ENCODE data around the gene TMEM101. TPM values are rescaled to one million over a fixed set of nuclear protein-coding genes. Genes with fewer than 3 reads are reported as not detected.
A peak's percentile ranks its signal among the peaks of the same experiment; 100 is the strongest.

Gene TMEM101
- total and polyA plus RNA-seq, 2 of the 8 experiments (the other 6 are each of a cell fraction or from before 2014, with no cell fraction given) = 16.1 to 44.7 TPM

DNA sequence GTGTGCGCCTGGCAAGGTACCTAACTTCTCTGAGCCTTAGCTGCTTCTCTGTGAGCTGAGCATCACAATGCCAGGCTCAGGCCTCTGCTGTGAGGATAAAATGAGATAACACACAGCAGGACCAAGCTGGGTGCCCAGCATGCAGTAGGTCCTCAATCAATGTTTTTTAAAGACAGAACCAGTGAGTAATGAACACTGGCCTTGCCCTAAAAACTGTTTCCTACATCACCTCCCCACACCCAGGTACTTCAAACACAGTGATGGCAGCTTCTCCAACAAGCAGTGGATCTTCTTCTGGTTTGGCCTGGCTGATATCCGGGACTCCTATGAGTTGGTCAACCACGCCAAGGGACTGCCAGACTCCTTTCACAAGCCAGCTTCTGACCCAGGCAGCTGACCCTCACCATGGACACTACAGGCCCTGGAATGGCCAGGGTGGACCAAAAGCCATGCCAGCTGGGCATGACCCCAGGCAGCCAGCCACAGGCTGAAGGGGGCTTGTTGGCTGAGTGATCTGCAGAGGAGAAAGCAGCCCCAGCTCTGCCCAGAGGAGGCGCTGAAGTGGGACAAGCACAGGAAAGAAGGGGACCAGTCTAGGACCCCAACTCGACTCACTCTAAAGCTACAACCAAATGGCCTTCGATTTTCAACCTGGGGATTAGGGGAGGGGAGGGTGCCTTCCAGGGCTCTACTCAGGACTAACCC lies 6.4 kb downstream of the TMEM101 start:
- no peak overlapping the region for H3K14ac ChIP-seq (ENCODE audit: insufficient read length)
- peaks cover 32% of the 10 kb centered on the region for H3K23me2 ChIP-seq (ENCODE audit: low read depth, low read length)
- H4K8ac ChIP-seq (ENCODE audit: extremely low read depth, insufficient read depth, low read length) = no peak overlapping the region
- H2BK20ac ChIP-seq (ENCODE audit: low read length) = no peak overlapping the region
- H3K4me3 ChIP-seq (ENCODE audit: extremely low read depth in 1 of 4, insufficient read depth in 2 of 4, low read depth in 3 of 4, low read length in 4 of 4) = peak overlapping the region; percentile 0 to 86 (median 78); a peak in 3 of 8 replicates
- 71% methylated on average over 6 of the region's 6 CpGs; no CpG with 5 or more reads in 1 of the 2 experiments for WGBS, 2 experiments (ENCODE audit: extremely low coverage in 1 of 2, insufficient coverage in 1 of 2, insufficient read length in 1 of 2, insufficient replicate concordance in 2 of 2, low coverage in 1 of 2, low lambda C conversion rate in 2 of 2, missing lambda C conversion rate in 1 of 2)
- no peaks in the 10 kb centered on the region for H3K9me3 ChIP-seq (ENCODE audit: insufficient read depth in 2 of 2, low read depth in 1 of 2, low read length in 1 of 2)
- H3K18ac ChIP-seq (ENCODE audit: extremely low read depth, low read length) = no peak overlapping the region
- H2BK5ac ChIP-seq (ENCODE audit: low read depth, low read length) = no peak overlapping the region
- peak in 1 of 2 experiments; percentile 61 for DNase-seq (ENCODE audit: low read depth in 1 of 2, low spot score in 2 of 2)
- no peak overlapping the region for H3K27ac ChIP-seq (ENCODE audit: low read depth, low read length)
- H2BK15ac ChIP-seq (ENCODE audit: low read length) = peak overlapping the region; percentile 49; the same call in 1 of the 2 replicates
- H3K56ac ChIP-seq (replicated peaks; ENCODE audit: insufficient read length, low read depth, low read length) = no peak overlapping the region
- ChIA-PET POLR2A (ENCODE audit: partially characterized antibody) (interaction anchor here (0.6 to 3.8 kb wide), 16 partner anchors 10 to 118 kb away, joined by 3 to 23 read pairs (median 5); partner anchors contain the start of gene LSM12), CTCF (ENCODE audit: partially characterized antibody) (interaction anchor here (0.5 to 7.2 kb wide), 35 partner anchors 10 to 343 kb away, joined by 3 to 67 read pairs (median 4); partner anchors contain the start of genes PPY, PYY and TMUB2)
- H2AFZ ChIP-seq (ENCODE audit: low read length) = no peak overlapping the region
- H4K5ac ChIP-seq (ENCODE audit: insufficient read length, low read depth, low read length) = no peak overlapping the region
- H3K79me2 ChIP-seq (ENCODE audit: control insufficient read depth in 1 of 2, insufficient read depth in 2 of 2, low read length in 2 of 2) = no peaks in the 10 kb centered on the region
- no peak overlapping the region for H4K91ac ChIP-seq (replicated peaks; ENCODE audit: insufficient read length, low read length)
- H3K23ac ChIP-seq (ENCODE audit: insufficient read length) = no peak overlapping the region
- H3K27me3 ChIP-seq (replicated peaks in 1 of 4; ENCODE audit: control insufficient read depth in 3 of 4, extremely low read depth in 1 of 4, insufficient read depth in 3 of 4, low read length in 3 of 4) = peaks cover 0 to 21% (median 17%) of the 10 kb centered on the region in 4 experiments; a peak in 6 of 7 replicates
- H3K4me2 ChIP-seq (ENCODE audit: insufficient read depth in 1 of 2, low read depth in 2 of 2, low read length in 2 of 2) = peak overlapping the region; percentile 94
- peaks cover 0 to 19% (median 13%) of the 10 kb centered on the region in 4 experiments; a peak in 6 of 7 replicates for H3K4me1 ChIP-seq (replicated peaks in 1 of 4; ENCODE audit: control insufficient read depth in 3 of 4, insufficient read depth in 4 of 4, low read length in 3 of 4)
- no peak overlapping the region for H3K4ac ChIP-seq (replicated peaks; ENCODE audit: insufficient read length, low read depth, low read length)
- H4K20me1 ChIP-seq (replicated peaks in 1 of 2; ENCODE audit: control insufficient read depth in 1 of 2, insufficient read depth in 2 of 2, low read length in 2 of 2) = peaks cover 4 to 8% of the 10 kb centered on the region in 2 experiments
- no peak overlapping the region; the same call in 1 of the 2 replicates for H2BK12ac ChIP-seq (ENCODE audit: low read depth, low read length)
- FAIRE-seq = no peak
- H3K79me1 ChIP-seq (ENCODE audit: low read depth, low read length) = no peaks in the 10 kb centered on the region; the same call in 1 of the 2 replicates
- no peak overlapping the region for H2BK120ac ChIP-seq (replicated peaks; ENCODE audit: low read depth, low read length)
- peaks cover 0 to 3% (median 1%) of the 10 kb centered on the region in 4 experiments; a peak in 2 of 8 replicates for H3K36me3 ChIP-seq (ENCODE audit: control insufficient read depth in 2 of 4, insufficient read depth in 4 of 4, low read length in 3 of 4)
- no peak overlapping the region; a peak in 1 of 7 replicates for H3K9ac ChIP-seq (replicated peaks in 1 of 4; ENCODE audit: extremely low read depth in 1 of 4, low read depth in 3 of 4, low read length in 3 of 4)
- H2AK5ac ChIP-seq (ENCODE audit: low read depth, low read length) = 0 out of 2 replicates have a peak overlapping the region, but pooled peaks have one; percentile 30
- TF ChIP-seq EGR1 (IDR thresholded peaks at IDR 0.05; ENCODE audit: borderline replicate concordance, low read depth, low read length) (no peak), TAF1 (IDR thresholded peaks at IDR 0.05; ENCODE audit: low read depth, low read length) (0 out of 2 replicates have a peak, but pooled peaks have one; percentile 5), KDM1A (IDR thresholded peaks at IDR 0.05; ENCODE audit: borderline replicate concordance, low read length) (no peak), POLR2AphosphoS5 (IDR thresholded peaks at IDR 0.05; ENCODE audit: low read depth, low read length) (no peak), HDAC2 (IDR thresholded peaks at IDR 0.05; ENCODE audit: borderline replicate concordance in 1 of 2, low read depth in 2 of 2, low read length in 2 of 2) (no peak), TAF7 (optimal IDR thresholded peaks at IDR 0.05; ENCODE audit: borderline replicate concordance, low read depth, low read length) (no peak), CREB1 (IDR thresholded peaks at IDR 0.05) (0 out of 2 replicates have a peak, but pooled peaks have one; percentile 6), SP2 (IDR thresholded peaks at IDR 0.05; ENCODE audit: low read length) (peak; percentile 37; the same call in 1 of the 2 replicates)
- TF ChIP-seq, protein P1, sequence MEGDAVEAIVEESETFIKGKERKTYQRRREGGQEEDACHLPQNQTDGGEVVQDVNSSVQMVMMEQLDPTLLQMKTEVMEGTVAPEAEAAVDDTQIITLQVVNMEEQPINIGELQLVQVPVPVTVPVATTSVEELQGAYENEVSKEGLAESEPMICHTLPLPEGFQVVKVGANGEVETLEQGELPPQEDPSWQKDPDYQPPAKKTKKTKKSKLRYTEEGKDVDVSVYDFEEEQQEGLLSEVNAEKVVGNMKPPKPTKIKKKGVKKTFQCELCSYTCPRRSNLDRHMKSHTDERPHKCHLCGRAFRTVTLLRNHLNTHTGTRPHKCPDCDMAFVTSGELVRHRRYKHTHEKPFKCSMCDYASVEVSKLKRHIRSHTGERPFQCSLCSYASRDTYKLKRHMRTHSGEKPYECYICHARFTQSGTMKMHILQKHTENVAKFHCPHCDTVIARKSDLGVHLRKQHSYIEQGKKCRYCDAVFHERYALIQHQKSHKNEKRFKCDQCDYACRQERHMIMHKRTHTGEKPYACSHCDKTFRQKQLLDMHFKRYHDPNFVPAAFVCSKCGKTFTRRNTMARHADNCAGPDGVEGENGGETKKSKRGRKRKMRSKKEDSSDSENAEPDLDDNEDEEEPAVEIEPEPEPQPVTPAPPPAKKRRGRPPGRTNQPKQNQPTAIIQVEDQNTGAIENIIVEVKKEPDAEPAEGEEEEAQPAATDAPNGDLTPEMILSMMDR (IDR thresholded peaks at IDR 0.05; ENCODE audit: control extremely low read depth in 1 of 3, insufficient read depth in 1 of 3, low read depth in 1 of 3, low read length in 3 of 3) = peak; percentile 45 to 55 (median 53)

Data from H1 (cell line).